Panc1 (cell line): Measurements from ENCODE around the gene ULK3.

Source experiments
- POLR2AphosphoS5 ChIP-seq: IDR thresholded peaks from 2 replicates; pipeline ENCODE4 v1.6.1; 2012; ENCODE audit warnings: mild to moderate bottlenecking, low read depth, low read length, moderate library complexity
- TCF7L2 ChIP-seq: IDR thresholded peaks from 2 replicates; pipeline ENCODE4 v1.6.1; 2011; ENCODE audit warnings: mild to moderate bottlenecking, low read depth, low read length, inconsistent platforms
- TF ChIP-seq, protein P1 (sequence below): fragments of 450-650 bp; IDR thresholded peaks from 2 replicates; pipeline ENCODE4 v1.5.1; 2017; ENCODE audit warnings: mild to moderate bottlenecking
- TF ChIP-seq, protein P2 (sequence below), 2 experiments: IDR thresholded peaks; 2 replicates each; pipeline ENCODE4 v1.6.1; 2011 to 2012; ENCODE audit warnings: low read depth in 2 of 2, control low read depth in 1 of 2, low read length in 1 of 2, mild to moderate bottlenecking in 1 of 2, moderate library complexity in 1 of 2; ENCODE audit not compliant: insufficient read depth in 1 of 2

DNA sequence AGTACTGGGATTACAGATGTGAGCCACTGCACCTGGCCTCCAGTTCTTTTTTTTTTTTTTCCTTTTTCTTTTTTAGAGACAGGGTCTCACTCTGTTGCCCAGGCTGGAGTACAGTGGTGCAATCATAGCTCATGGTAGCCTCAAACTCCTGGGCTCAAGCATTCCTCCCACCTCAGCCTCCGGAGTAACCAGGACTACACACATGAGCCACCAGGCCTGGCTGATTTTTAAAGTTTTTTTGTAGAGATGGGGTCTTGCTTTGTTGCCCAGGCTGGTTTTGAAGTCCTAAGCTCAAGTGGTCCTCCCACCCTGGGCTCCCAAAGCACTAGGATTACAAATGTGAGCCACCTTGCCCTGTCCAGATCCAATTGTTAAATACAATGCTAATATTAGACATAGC, 13.6 kb upstream of the ULK3 start:
- TF ChIP-seq, protein P1, sequence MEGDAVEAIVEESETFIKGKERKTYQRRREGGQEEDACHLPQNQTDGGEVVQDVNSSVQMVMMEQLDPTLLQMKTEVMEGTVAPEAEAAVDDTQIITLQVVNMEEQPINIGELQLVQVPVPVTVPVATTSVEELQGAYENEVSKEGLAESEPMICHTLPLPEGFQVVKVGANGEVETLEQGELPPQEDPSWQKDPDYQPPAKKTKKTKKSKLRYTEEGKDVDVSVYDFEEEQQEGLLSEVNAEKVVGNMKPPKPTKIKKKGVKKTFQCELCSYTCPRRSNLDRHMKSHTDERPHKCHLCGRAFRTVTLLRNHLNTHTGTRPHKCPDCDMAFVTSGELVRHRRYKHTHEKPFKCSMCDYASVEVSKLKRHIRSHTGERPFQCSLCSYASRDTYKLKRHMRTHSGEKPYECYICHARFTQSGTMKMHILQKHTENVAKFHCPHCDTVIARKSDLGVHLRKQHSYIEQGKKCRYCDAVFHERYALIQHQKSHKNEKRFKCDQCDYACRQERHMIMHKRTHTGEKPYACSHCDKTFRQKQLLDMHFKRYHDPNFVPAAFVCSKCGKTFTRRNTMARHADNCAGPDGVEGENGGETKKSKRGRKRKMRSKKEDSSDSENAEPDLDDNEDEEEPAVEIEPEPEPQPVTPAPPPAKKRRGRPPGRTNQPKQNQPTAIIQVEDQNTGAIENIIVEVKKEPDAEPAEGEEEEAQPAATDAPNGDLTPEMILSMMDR, result no peak
- no peak for TF ChIP-seq POLR2AphosphoS5
- TF ChIP-seq, protein P2, sequence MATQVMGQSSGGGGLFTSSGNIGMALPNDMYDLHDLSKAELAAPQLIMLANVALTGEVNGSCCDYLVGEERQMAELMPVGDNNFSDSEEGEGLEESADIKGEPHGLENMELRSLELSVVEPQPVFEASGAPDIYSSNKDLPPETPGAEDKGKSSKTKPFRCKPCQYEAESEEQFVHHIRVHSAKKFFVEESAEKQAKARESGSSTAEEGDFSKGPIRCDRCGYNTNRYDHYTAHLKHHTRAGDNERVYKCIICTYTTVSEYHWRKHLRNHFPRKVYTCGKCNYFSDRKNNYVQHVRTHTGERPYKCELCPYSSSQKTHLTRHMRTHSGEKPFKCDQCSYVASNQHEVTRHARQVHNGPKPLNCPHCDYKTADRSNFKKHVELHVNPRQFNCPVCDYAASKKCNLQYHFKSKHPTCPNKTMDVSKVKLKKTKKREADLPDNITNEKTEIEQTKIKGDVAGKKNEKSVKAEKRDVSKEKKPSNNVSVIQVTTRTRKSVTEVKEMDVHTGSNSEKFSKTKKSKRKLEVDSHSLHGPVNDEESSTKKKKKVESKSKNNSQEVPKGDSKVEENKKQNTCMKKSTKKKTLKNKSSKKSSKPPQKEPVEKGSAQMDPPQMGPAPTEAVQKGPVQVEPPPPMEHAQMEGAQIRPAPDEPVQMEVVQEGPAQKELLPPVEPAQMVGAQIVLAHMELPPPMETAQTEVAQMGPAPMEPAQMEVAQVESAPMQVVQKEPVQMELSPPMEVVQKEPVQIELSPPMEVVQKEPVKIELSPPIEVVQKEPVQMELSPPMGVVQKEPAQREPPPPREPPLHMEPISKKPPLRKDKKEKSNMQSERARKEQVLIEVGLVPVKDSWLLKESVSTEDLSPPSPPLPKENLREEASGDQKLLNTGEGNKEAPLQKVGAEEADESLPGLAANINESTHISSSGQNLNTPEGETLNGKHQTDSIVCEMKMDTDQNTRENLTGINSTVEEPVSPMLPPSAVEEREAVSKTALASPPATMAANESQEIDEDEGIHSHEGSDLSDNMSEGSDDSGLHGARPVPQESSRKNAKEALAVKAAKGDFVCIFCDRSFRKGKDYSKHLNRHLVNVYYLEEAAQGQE (IDR thresholded peaks at IDR 0.05; ENCODE audit: insufficient read depth in 1 of 2, low read depth in 2 of 2, low read length in 1 of 2), result no peak
- TF ChIP-seq TCF7L2, result no peak
